Measurements from ENCODE around the gene LRCOL1. TPM values are rescaled to one million over a fixed set of nuclear protein-coding genes. Genes with fewer than 3 reads are reported as not detected.

Gene LRCOL1
- total RNA-seq, 1 experiment from 2014 or later: 0.24 TPM

DNA sequence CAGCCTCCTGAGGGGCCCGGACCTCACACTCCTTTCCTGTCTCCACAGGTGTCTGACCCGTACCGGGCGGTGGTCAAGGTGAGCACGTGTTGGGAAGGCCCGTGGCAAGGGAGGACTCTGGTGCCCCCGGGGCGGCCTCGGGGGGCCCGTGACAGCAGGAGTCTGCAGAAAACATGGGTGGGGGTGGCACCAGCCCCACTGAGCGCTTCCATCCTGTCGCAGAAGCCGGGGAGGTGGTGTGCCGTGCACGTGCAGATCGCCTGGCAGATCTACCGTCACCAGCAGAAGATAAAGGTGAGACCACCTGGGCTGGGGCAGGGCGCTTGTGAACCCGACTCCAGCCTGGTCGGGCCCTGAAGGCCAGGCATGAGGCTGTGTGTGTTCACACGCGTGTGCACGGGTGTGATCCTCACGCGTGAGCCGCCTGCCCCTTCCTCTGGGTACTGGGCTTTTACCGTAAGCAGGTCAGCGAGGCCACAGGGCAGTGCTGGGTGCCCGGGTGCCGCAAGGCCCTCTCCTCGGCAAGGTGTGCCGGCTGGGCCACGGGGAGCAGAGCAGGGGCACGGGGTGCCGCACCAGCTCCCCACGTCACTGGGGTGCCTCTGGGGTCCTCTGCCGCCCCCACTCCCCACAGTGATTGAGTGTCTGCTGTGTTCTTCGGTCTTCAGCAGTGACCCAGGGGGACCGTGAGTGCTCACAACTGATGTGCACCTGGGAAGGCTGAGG lies 35.9 kb downstream of the LRCOL1 start (continued):
- TF ChIP-seq AR (CRISPR knock-in tag; IDR thresholded peaks at IDR 0.05) (no peak), ZNF317 (CRISPR knock-in tag; IDR thresholded peaks at IDR 0.05; ENCODE audit: borderline replicate concordance, low read depth) (no peak), TEAD1 (CRISPR knock-in tag; IDR thresholded peaks at IDR 0.05) (no peak), GABPB1 (CRISPR knock-in tag; IDR thresholded peaks at IDR 0.05) (no peak), ZNF219 (CRISPR knock-in tag; IDR thresholded peaks at IDR 0.05; ENCODE audit: borderline replicate concordance) (no peak)
- TF ChIP-seq, protein P1, sequence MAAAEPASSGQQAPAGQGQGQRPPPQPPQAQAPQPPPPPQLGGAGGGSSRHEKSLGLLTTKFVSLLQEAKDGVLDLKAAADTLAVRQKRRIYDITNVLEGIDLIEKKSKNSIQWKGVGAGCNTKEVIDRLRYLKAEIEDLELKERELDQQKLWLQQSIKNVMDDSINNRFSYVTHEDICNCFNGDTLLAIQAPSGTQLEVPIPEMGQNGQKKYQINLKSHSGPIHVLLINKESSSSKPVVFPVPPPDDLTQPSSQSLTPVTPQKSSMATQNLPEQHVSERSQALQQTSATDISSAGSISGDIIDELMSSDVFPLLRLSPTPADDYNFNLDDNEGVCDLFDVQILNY (CRISPR knock-in tag; IDR thresholded peaks at IDR 0.05): no peak
- TF ChIP-seq, protein P2, sequence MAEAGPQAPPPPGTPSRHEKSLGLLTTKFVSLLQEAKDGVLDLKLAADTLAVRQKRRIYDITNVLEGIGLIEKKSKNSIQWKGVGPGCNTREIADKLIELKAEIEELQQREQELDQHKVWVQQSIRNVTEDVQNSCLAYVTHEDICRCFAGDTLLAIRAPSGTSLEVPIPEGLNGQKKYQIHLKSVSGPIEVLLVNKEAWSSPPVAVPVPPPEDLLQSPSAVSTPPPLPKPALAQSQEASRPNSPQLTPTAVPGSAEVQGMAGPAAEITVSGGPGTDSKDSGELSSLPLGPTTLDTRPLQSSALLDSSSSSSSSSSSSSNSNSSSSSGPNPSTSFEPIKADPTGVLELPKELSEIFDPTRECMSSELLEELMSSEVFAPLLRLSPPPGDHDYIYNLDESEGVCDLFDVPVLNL (CRISPR knock-in tag; IDR thresholded peaks at IDR 0.05; ENCODE audit: borderline replicate concordance, low read depth): no peak

GRCh38 chr12:132572801-132573760 lies 37.3 kb downstream of the LRCOL1 start:
- DNase-seq (ENCODE audit: low spot score) (no peak), ATAC-seq (no peak)
- Mint-ChIP-seq H3K4me3 (no peak overlapping the region), H3K27ac (no peak overlapping the region), H3K9me3 (no peaks in the 10 kb centered on the region), H3K4me1 (no peaks in the 10 kb centered on the region), H3K36me3 (peaks cover 17% of the 10 kb centered on the region), H3K27me3 (ENCODE audit: low read depth) (no peaks in the 10 kb centered on the region)
- no peak for TF ChIP-seq HMGXB4 (CRISPR knock-in tag; IDR thresholded peaks at IDR 0.05)
- TF ChIP-seq, protein P3, sequence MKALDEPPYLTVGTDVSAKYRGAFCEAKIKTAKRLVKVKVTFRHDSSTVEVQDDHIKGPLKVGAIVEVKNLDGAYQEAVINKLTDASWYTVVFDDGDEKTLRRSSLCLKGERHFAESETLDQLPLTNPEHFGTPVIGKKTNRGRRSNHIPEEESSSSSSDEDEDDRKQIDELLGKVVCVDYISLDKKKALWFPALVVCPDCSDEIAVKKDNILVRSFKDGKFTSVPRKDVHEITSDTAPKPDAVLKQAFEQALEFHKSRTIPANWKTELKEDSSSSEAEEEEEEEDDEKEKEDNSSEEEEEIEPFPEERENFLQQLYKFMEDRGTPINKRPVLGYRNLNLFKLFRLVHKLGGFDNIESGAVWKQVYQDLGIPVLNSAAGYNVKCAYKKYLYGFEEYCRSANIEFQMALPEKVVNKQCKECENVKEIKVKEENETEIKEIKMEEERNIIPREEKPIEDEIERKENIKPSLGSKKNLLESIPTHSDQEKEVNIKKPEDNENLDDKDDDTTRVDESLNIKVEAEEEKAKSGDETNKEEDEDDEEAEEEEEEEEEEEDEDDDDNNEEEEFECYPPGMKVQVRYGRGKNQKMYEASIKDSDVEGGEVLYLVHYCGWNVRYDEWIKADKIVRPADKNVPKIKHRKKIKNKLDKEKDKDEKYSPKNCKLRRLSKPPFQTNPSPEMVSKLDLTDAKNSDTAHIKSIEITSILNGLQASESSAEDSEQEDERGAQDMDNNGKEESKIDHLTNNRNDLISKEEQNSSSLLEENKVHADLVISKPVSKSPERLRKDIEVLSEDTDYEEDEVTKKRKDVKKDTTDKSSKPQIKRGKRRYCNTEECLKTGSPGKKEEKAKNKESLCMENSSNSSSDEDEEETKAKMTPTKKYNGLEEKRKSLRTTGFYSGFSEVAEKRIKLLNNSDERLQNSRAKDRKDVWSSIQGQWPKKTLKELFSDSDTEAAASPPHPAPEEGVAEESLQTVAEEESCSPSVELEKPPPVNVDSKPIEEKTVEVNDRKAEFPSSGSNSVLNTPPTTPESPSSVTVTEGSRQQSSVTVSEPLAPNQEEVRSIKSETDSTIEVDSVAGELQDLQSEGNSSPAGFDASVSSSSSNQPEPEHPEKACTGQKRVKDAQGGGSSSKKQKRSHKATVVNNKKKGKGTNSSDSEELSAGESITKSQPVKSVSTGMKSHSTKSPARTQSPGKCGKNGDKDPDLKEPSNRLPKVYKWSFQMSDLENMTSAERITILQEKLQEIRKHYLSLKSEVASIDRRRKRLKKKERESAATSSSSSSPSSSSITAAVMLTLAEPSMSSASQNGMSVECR (CRISPR knock-in tag; IDR thresholded peaks at IDR 0.05; ENCODE audit: borderline replicate concordance): no peak
- POLR2A ChIA-PET: no interaction called here
- CTCF ChIA-PET: interaction anchor here (1.4 kb wide), 1 partner anchor 12 kb away, joined by 5 read pairs; no protein-coding TSS in a partner anchor
